Liver (tissue), 9 donors: ENCODE results near the gene MAGI1. TPM values are rescaled to one million over a fixed set of nuclear protein-coding genes. Genes with fewer than 3 reads are reported as not detected.

Experiments used
- DNase-seq: peaks from one replicate; pipeline ENCODE4 v3.0.0-alpha.2; 2017; ENCODE audit warnings: low spot score
- H3K27ac ChIP-seq, 2 donors: one replicate each; pipeline ENCODE4 v1.7.0; 2013; ENCODE audit warnings: inconsistent platforms in 2 of 2, low read length in 2 of 2, control low read depth in 1 of 2, low read depth in 1 of 2, mild to moderate bottlenecking in 1 of 2
- H3K27me3 ChIP-seq, 4 donors: one replicate each; pipeline versions ENCODE4 v1.6.1 to v1.7.0; 2013; ENCODE audit warnings: low read length in 3 of 4, inconsistent platforms in 1 of 4, mild to moderate bottlenecking in 1 of 4, moderate library complexity in 1 of 4; ENCODE audit not compliant: control insufficient read depth in 4 of 4, insufficient read depth in 4 of 4
- H3K36me3 ChIP-seq, 4 donors: one replicate each; pipeline versions ENCODE4 v1.6.1 to v1.7.0; 2013; ENCODE audit warnings: low read length in 3 of 4, mild to moderate bottlenecking in 3 of 4, low read depth in 1 of 4, moderate library complexity in 1 of 4; ENCODE audit not compliant: control insufficient read depth in 4 of 4, insufficient read depth in 3 of 4
- H3K4me1 ChIP-seq, 4 donors: one replicate each; pipeline versions ENCODE4 v1.6.1 to v1.7.0; 2013; ENCODE audit warnings: low read length in 3 of 4, mild to moderate bottlenecking in 3 of 4, moderate library complexity in 1 of 4; ENCODE audit not compliant: control insufficient read depth in 4 of 4, insufficient read depth in 4 of 4
- H3K4me3 ChIP-seq, 3 donors: one replicate each; pipeline versions ENCODE4 v1.6.1 to v1.7.0; 2013; ENCODE audit warnings: low read length in 3 of 3, control low read depth in 1 of 3, low read depth in 1 of 3, mild to moderate bottlenecking in 1 of 3
- H3K9ac ChIP-seq, 2 donors: one replicate each; pipeline ENCODE4 v1.7.0; 2013; ENCODE audit warnings: low read length in 2 of 2, mild to moderate bottlenecking in 2 of 2, moderate library complexity in 2 of 2, control low read depth in 1 of 2, low read depth in 1 of 2
- H3K9me3 ChIP-seq, 4 donors: one replicate each; pipeline versions ENCODE4 v1.6.1 to v1.7.0; 2013; ENCODE audit warnings: low read length in 3 of 4; ENCODE audit not compliant: control insufficient read depth in 4 of 4
- EGR1 ChIP-seq, 2 donors: IDR thresholded peaks; 2 replicates each; pipeline ENCODE4 v1.6.1; 2016 to 2018; ENCODE audit warnings: antibody characterized with exemption in 2 of 2, low read depth in 2 of 2
- FOXA1 ChIP-seq: IDR thresholded peaks from 2 replicates; pipeline ENCODE4 v1.6.1; 2016; ENCODE audit warnings: antibody characterized with exemption
- FOXA2 ChIP-seq: IDR thresholded peaks from 2 replicates; pipeline ENCODE4 v1.6.1; 2016; ENCODE audit warnings: antibody characterized with exemption
- GABPA ChIP-seq, 2 donors: IDR thresholded peaks in 1 of 2; conservative IDR thresholded peaks in 1 of 2; 2 replicates each; pipeline ENCODE4 v1.6.1; 2016; ENCODE audit warnings: antibody characterized with exemption in 2 of 2, mild to moderate bottlenecking in 1 of 2, moderate library complexity in 1 of 2
- HNF4A ChIP-seq, 2 donors: conservative IDR thresholded peaks; 2 replicates each; pipeline ENCODE4 v1.6.1; 2016; ENCODE audit warnings: antibody characterized with exemption in 2 of 2, mild to moderate bottlenecking in 2 of 2
- HNF4G ChIP-seq: IDR thresholded peaks from 2 replicates; pipeline ENCODE4 v1.6.1; 2016; ENCODE audit warnings: antibody characterized with exemption
- JUND ChIP-seq, 2 donors: IDR thresholded peaks; 2 replicates each; pipeline ENCODE4 v1.6.1; 2016; ENCODE audit warnings: antibody characterized with exemption in 2 of 2
- MAX ChIP-seq: IDR thresholded peaks from 2 replicates; pipeline ENCODE4 v1.6.1; 2016; ENCODE audit warnings: antibody characterized with exemption
- NR2F2 ChIP-seq: IDR thresholded peaks from 2 replicates; pipeline ENCODE4 v1.6.1; 2016; ENCODE audit warnings: antibody characterized with exemption
- RAD21 ChIP-seq, 2 donors: IDR thresholded peaks; 2 replicates each; pipeline ENCODE4 v1.6.1; 2016; ENCODE audit warnings: antibody characterized with exemption in 2 of 2, mild to moderate bottlenecking in 2 of 2
- REST ChIP-seq: IDR thresholded peaks from 2 replicates; pipeline ENCODE4 v1.6.1; 2016; ENCODE audit warnings: antibody characterized with exemption, mild to moderate bottlenecking
- RXRA ChIP-seq, 2 donors: IDR thresholded peaks; 2 replicates each; pipeline ENCODE4 v1.6.1; 2017 to 2018; ENCODE audit warnings: antibody characterized with exemption in 2 of 2, mild to moderate bottlenecking in 1 of 2
- SP1 ChIP-seq: IDR thresholded peaks from 2 replicates; pipeline ENCODE4 v1.6.1; 2018; ENCODE audit warnings: antibody characterized with exemption, mild to moderate bottlenecking
- TAF1 ChIP-seq: conservative IDR thresholded peaks from 2 replicates; pipeline ENCODE4 v1.6.1; 2016; ENCODE audit warnings: antibody characterized with exemption, mild to moderate bottlenecking
- YY1 ChIP-seq: IDR thresholded peaks from 2 replicates; pipeline ENCODE4 v1.6.1; 2016; ENCODE audit warnings: antibody characterized with exemption, mild to moderate bottlenecking
- WGBS: extraction: QIAGEN DNeasy Blood & Tissue Kit; methylation state at CpG from one replicate; pipeline ENCODE4 v1.1.7; 2013; 5-methylcytosine and 5-hydroxymethylcytosine counted together
- polyA plus RNA-seq, 2 donors: library from polyadenylated mRNA; stranded (reverse) in 1 of 2; unstranded in 1 of 2; fragments of 200-250 nt in 1 of 2; fragments of >200 nt in 1 of 2; fragmentation: Nextera tagmentation in 1 of 2; extraction: Ambion mirVana in 1 of 2; gene quantifications; one replicate each; pipeline versions ENCODE4 v1.2.1 to v1.2.3, GENCODE V29; 2013 to 2015
- total RNA-seq, 2 donors: library from RNA; depleted of rRNA; stranded (reverse); fragments of >200 nt; gene quantifications; one replicate each; pipeline ENCODE4 v1.2.3, GENCODE V29; 2014
- TF ChIP-seq, protein P1 (sequence below): IDR thresholded peaks from 2 replicates; pipeline ENCODE4 v1.6.1; 2016; ENCODE audit warnings: antibody characterized with exemption
- TF ChIP-seq, protein P2 (sequence below): fragments of 150-350 bp; IDR thresholded peaks from 2 replicates; pipeline ENCODE4 v1.5.1; 2017; ENCODE audit warnings: improper control_type of control experiment, low read depth, low read length; ENCODE audit not compliant: missing input control
- TF ChIP-seq, protein P3 (sequence below): IDR thresholded peaks from 2 replicates; pipeline ENCODE4 v1.6.1; 2016; ENCODE audit warnings: antibody characterized with exemption
- donor health status: healthy.
- donor health status: healthy.
- donor health status: healthy.
- donor health status: healthy.
- donor health status: healthy.

MAGI1 gene
- total and polyA plus RNA-seq, 4 donors = 9.6 to 68.8 (median 14.0) TPM

GRCh38 chr3:65850261-65850660 lies 188.5 kb downstream of the MAGI1 start (continued):
- TF ChIP-seq, protein P1, sequence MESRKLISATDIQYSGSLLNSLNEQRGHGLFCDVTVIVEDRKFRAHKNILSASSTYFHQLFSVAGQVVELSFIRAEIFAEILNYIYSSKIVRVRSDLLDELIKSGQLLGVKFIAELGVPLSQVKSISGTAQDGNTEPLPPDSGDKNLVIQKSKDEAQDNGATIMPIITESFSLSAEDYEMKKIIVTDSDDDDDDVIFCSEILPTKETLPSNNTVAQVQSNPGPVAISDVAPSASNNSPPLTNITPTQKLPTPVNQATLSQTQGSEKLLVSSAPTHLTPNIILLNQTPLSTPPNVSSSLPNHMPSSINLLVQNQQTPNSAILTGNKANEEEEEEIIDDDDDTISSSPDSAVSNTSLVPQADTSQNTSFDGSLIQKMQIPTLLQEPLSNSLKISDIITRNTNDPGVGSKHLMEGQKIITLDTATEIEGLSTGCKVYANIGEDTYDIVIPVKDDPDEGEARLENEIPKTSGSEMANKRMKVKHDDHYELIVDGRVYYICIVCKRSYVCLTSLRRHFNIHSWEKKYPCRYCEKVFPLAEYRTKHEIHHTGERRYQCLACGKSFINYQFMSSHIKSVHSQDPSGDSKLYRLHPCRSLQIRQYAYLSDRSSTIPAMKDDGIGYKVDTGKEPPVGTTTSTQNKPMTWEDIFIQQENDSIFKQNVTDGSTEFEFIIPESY = no peak

DNA sequence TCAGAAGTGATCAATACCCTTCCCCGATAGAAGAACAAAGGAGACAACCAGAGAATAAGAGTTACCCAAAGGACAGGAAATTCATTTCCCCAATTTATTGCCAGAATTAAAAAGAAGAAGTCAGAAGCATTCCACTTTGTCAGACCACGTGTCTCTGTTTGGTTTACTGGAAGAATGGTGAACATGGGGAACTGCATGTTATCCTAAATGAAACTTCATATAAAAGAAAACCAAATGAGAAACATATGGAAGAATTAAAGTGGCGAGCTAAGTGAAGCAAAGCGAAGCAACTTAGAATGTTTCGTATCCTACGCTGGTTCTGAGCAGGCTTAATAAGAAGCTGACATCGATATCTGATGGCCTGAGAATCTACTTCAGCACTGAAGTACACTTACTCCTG lies 190.7 kb downstream of the MAGI1 start:
- no peak for DNase-seq
- no peak overlapping the region for H3K27ac ChIP-seq
- H3K9ac ChIP-seq = no peak overlapping the region
- no peak overlapping the region for H3K4me3 ChIP-seq
- no peaks in the 10 kb centered on the region for H3K4me1 ChIP-seq
- peaks cover 0 to 1% (median 0%) of the 10 kb centered on the region in 4 donors for H3K36me3 ChIP-seq
- H3K9me3 ChIP-seq = no peaks in the 10 kb centered on the region
- H3K27me3 ChIP-seq = no peaks in the 10 kb centered on the region
- TF ChIP-seq JUND (IDR thresholded peaks at IDR 0.05) (no peak), HNF4G (no peak), EGR1 (IDR thresholded peaks at IDR 0.05; ENCODE audit: low read depth in 2 of 2) (no peak)
- TF ChIP-seq, protein P2, sequence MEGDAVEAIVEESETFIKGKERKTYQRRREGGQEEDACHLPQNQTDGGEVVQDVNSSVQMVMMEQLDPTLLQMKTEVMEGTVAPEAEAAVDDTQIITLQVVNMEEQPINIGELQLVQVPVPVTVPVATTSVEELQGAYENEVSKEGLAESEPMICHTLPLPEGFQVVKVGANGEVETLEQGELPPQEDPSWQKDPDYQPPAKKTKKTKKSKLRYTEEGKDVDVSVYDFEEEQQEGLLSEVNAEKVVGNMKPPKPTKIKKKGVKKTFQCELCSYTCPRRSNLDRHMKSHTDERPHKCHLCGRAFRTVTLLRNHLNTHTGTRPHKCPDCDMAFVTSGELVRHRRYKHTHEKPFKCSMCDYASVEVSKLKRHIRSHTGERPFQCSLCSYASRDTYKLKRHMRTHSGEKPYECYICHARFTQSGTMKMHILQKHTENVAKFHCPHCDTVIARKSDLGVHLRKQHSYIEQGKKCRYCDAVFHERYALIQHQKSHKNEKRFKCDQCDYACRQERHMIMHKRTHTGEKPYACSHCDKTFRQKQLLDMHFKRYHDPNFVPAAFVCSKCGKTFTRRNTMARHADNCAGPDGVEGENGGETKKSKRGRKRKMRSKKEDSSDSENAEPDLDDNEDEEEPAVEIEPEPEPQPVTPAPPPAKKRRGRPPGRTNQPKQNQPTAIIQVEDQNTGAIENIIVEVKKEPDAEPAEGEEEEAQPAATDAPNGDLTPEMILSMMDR = no peak
- WGBS = 90% methylated on average over 7 of the region's 7 CpGs

DNA sequence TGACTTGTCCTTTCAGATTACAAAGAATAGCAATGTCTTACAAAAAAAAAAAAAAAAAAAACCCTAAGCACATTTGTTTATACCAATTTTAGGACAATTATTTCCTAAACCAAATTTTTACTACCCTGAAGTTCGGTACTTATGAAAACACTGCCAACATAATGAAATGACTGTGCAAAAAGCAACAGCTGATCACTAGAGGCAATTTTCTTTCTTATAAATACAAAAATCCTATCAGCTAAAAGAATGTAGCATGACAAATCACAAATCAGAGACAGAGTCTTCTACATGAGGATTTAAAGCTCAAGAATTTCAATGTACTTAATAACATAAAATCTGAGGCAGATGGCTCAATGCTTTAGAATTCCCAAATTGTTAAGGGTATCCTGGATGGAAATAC lies 191.8 kb downstream of the MAGI1 start:
- H3K4me1 ChIP-seq = no peaks in the 10 kb centered on the region
- H3K27ac ChIP-seq = no peak overlapping the region
- 83% methylated on average over 1 of the region's 1 CpG for WGBS
- no peak for DNase-seq
- H3K9me3 ChIP-seq = no peaks in the 10 kb centered on the region
- H3K9ac ChIP-seq = no peak overlapping the region
- peaks cover 0 to 1% (median 0%) of the 10 kb centered on the region in 4 donors for H3K36me3 ChIP-seq
- TF ChIP-seq RAD21 (IDR thresholded peaks at IDR 0.05) (no peak), REST (no peak), HNF4G (no peak), FOXA2 (no peak), YY1 (no peak), FOXA1 (no peak), RXRA (IDR thresholded peaks at IDR 0.05) (no peak), HNF4A (conservative IDR thresholded peaks at IDR 0.05) (no peak), SP1 (no peak), EGR1 (IDR thresholded peaks at IDR 0.05; ENCODE audit: low read depth in 2 of 2) (no peak), TAF1 (no peak), MAX (no peak), JUND (IDR thresholded peaks at IDR 0.05) (no peak), GABPA (IDR thresholded peaks at IDR 0.05 in 1 of 2, conservative IDR thresholded peaks at IDR 0.05 in 1 of 2) (no peak), NR2F2 (no peak)
- TF ChIP-seq, protein P1 = no peak
- TF ChIP-seq, protein P3, sequence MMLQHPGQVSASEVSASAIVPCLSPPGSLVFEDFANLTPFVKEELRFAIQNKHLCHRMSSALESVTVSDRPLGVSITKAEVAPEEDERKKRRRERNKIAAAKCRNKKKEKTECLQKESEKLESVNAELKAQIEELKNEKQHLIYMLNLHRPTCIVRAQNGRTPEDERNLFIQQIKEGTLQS = no peak
- TF ChIP-seq, protein P2 = no peak
- H3K4me3 ChIP-seq = no peak overlapping the region
- no peaks in the 10 kb centered on the region for H3K27me3 ChIP-seq
